ENCODE results near the gene COPB2. TPM values are rescaled to one million over a fixed set of nuclear protein-coding genes. Genes with fewer than 3 reads are reported as not detected.

The COPB2 gene
- total RNA-seq, 6 donors from 2014 or later = 49.2 to 121 (median 102) TPM

- H3K27me3 ChIP-seq = no peaks in the 10 kb centered on the region
- H3K9me3 ChIP-seq = no peaks in the 10 kb centered on the region
- no peak for ATAC-seq (ENCODE audit: low FRiP score in 2 of 2)
- H3K4me3 ChIP-seq = no peak overlapping the region
- 89 to 91% methylated on average over 2 of the region's 2 CpGs for WGBS, 2 donors
- H3K36me3 ChIP-seq = peaks cover 51 to 100% (median 93%) of the 10 kb centered on the region in 4 donors
- no peak overlapping the region for H3K27ac ChIP-seq
- TF ChIP-seq POLR2A (IDR thresholded peaks at IDR 0.05) (no peak), POLR2AphosphoS5 (IDR thresholded peaks at IDR 0.05) (no peak), EP300 (IDR thresholded peaks at IDR 0.05) (no peak), CTCF (IDR thresholded peaks at IDR 0.05) (no peak)
- no peak for DNase-seq
- no peaks in the 10 kb centered on the region for H3K4me1 ChIP-seq
These were observed 28.2 kb downstream of the COPB2 start for GRCh38 chr3:139361276-139361675.

- no peak overlapping the region for H3K4me3 ChIP-seq
- TF ChIP-seq POLR2A (IDR thresholded peaks at IDR 0.05) = no peak
- no peak for TF ChIP-seq CTCF (IDR thresholded peaks at IDR 0.05)
- TF ChIP-seq POLR2AphosphoS5 (IDR thresholded peaks at IDR 0.05) = no peak
- ATAC-seq (ENCODE audit: low FRiP score in 2 of 2) = no peak
- no peak for DNase-seq
- no peaks in the 10 kb centered on the region for H3K4me1 ChIP-seq
- WGBS, 2 donors = 71% methylated on average over 3 of the region's 3 CpGs
- H3K9me3 ChIP-seq = no peaks in the 10 kb centered on the region
- H3K27me3 ChIP-seq = no peaks in the 10 kb centered on the region
- peaks cover 49 to 100% (median 93%) of the 10 kb centered on the region in 4 donors for H3K36me3 ChIP-seq
- H3K27ac ChIP-seq = no peak overlapping the region
These were observed 30.4 kb downstream of the COPB2 start for GRCh38 chr3:139358841-139359562.

DNA sequence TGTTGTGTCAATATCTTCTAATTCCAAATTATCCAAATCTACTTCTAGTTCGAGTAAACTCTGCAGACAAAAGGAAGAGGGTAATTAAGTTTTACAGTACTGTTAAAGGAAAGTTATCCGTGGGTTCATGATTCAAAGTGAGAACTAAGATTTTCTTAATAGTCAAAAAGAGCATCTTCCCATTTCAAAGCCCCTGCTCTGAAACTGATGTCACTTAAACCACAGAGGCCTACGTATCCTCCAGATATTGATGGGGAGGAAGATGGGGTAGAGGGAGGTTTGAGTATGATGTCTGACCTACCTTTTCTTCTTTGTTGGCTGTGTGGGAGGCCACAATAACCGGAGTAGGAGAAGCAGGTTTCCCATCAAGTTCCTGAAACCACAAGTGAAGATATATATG is 31.5 kb downstream of the COPB2 start:
- Histone ChIP-seq H3K27me3 (no peaks in the 10 kb centered on the region), H3K36me3 (peaks cover 49 to 100% (median 89%) of the 10 kb centered on the region in 4 donors), H3K9me3 (no peaks in the 10 kb centered on the region), H3K4me1 (no peaks in the 10 kb centered on the region), H3K27ac (no peak overlapping the region), H3K4me3 (no peak overlapping the region)
- 85 to 86% methylated on average over 4 of the region's 4 CpGs for WGBS, 2 donors
- no peak for ATAC-seq (ENCODE audit: low FRiP score in 2 of 2)
- DNase-seq = no peak
- TF ChIP-seq POLR2A (IDR thresholded peaks at IDR 0.05) = no peak
- TF ChIP-seq POLR2AphosphoS5 (IDR thresholded peaks at IDR 0.05) = no peak
- TF ChIP-seq EP300 (IDR thresholded peaks at IDR 0.05) = no peak
- TF ChIP-seq CTCF (IDR thresholded peaks at IDR 0.05) = no peak

GRCh38 chr3:139355891-139356290 is 33.6 kb downstream of the COPB2 start:
- H3K36me3 ChIP-seq = peaks cover 47 to 100% (median 89%) of the 10 kb centered on the region in 4 donors
- DNase-seq = no peak
- no peaks in the 10 kb centered on the region for H3K4me1 ChIP-seq
- no peak overlapping the region for H3K4me3 ChIP-seq
- no peak for TF ChIP-seq EP300 (IDR thresholded peaks at IDR 0.05)
- TF ChIP-seq CTCF (IDR thresholded peaks at IDR 0.05) = no peak
- TF ChIP-seq POLR2AphosphoS5 (IDR thresholded peaks at IDR 0.05) = no peak
- TF ChIP-seq POLR2A (IDR thresholded peaks at IDR 0.05) = no peak
- no peaks in the 10 kb centered on the region for H3K27me3 ChIP-seq
- H3K27ac ChIP-seq = no peak overlapping the region
- 28 to 36% methylated on average over 1 of the region's 1 CpG for WGBS, 2 donors
- ATAC-seq (ENCODE audit: low FRiP score in 2 of 2) = no peak
- H3K9me3 ChIP-seq = no peaks in the 10 kb centered on the region

GRCh38 chr3:139355476-139355875 is 34.0 kb downstream of the COPB2 start:
- no peak for TF ChIP-seq CTCF (IDR thresholded peaks at IDR 0.05)
- Histone ChIP-seq H3K4me1 (no peaks in the 10 kb centered on the region), H3K9me3 (no peaks in the 10 kb centered on the region), H3K36me3 (peaks cover 44 to 100% (median 89%) of the 10 kb centered on the region in 4 donors), H3K27ac (no peak overlapping the region), H3K4me3 (no peak overlapping the region), H3K27me3 (no peaks in the 10 kb centered on the region)
- ATAC-seq (ENCODE audit: low FRiP score in 2 of 2) = no peak
- 76 to 78% methylated on average over 4 of the region's 4 CpGs for WGBS, 2 donors
- DNase-seq = no peak
